ENCODE data around the gene SCAMP3. TPM values are rescaled to one million over a fixed set of nuclear protein-coding genes. Genes with fewer than 3 reads are reported as not detected.
"Not testable (repeated sequence)": the region's sequence is repeated elsewhere in the genome, so short reads cannot be mapped to it uniquely, and the experiment has no call there.

Gene SCAMP3
- total RNA-seq, 3 donors from 2014 or later, result 64.9 to 72.0 (median 68.3) TPM

GRCh38 chr1:155223047-155223446 lies 39.1 kb downstream of the SCAMP3 start:
- Histone ChIP-seq H3K4me1 (no peaks in the 10 kb centered on the region), H3K27me3 (no peaks in the 10 kb centered on the region), H3K9me3 (no peaks in the 10 kb centered on the region), H3K27ac (no peak overlapping the region), H3K4me3 (no peak overlapping the region), H3K36me3 (no peaks in the 10 kb centered on the region)
- no peak for DNase-seq (ENCODE audit: low spot score in 2 of 2)
- intact Hi-C loops (cut with DNase I; ENCODE audit: low total_unique reads), result no loop called here
- TF ChIP-seq POLR2AphosphoS5 (IDR thresholded peaks at IDR 0.05) (no peak), CTCF (IDR thresholded peaks at IDR 0.05) (no peak), POLR2A (IDR thresholded peaks at IDR 0.05) (no peak)

- intact Hi-C loops (cut with DNase I; ENCODE audit: low total_unique reads); DNase-seq (ENCODE audit: low spot score in 2 of 2); H3K4me3 ChIP-seq; H3K4me1 ChIP-seq; H3K9me3 ChIP-seq; H3K36me3 ChIP-seq; H3K27ac ChIP-seq; H3K27me3 ChIP-seq: not testable (repeated sequence)
Observed at GRCh38 chr1:155220211-155220965, 41.8 kb downstream of the SCAMP3 start.

DNA sequence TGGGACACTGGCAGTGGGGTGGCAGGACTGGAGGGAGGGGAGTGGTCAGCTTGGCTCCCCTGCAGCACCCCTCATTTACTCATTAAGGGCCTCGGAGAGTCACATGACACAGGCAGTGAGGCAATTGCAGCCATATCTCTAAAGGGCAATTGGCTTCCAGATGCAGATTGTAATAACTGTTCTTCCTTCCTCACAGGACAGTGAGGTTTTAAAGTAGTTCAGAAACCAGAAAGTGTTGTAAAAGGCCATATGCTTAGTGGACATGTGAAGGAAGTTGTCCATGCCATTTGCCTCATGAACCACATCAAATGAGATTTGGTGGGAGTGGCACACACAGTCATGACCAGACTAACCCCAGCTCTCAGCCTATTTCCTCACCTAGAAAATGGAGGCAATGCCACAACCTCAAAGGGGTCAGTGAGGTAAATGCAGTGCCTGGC lies 42.5 kb downstream of the SCAMP3 start:
- DNase-seq (ENCODE audit: low spot score in 2 of 2), result no peak
- H3K27ac ChIP-seq, result peak overlapping the region in 1 of 2 donors; percentile 1
- no peaks in the 10 kb centered on the region for H3K36me3 ChIP-seq
- no peaks in the 10 kb centered on the region for H3K27me3 ChIP-seq
- intact Hi-C loops (cut with DNase I; ENCODE audit: low total_unique reads), result no loop called here
- no peaks in the 10 kb centered on the region for H3K9me3 ChIP-seq
- no peaks in the 10 kb centered on the region for H3K4me1 ChIP-seq
- TF ChIP-seq POLR2AphosphoS5 (IDR thresholded peaks at IDR 0.05), result no peak
- TF ChIP-seq POLR2A (IDR thresholded peaks at IDR 0.05), result no peak
- TF ChIP-seq CTCF (IDR thresholded peaks at IDR 0.05), result no peak
- H3K4me3 ChIP-seq, result peak overlapping the region in 2 of 3 donors; percentile 14 to 45

DNA sequence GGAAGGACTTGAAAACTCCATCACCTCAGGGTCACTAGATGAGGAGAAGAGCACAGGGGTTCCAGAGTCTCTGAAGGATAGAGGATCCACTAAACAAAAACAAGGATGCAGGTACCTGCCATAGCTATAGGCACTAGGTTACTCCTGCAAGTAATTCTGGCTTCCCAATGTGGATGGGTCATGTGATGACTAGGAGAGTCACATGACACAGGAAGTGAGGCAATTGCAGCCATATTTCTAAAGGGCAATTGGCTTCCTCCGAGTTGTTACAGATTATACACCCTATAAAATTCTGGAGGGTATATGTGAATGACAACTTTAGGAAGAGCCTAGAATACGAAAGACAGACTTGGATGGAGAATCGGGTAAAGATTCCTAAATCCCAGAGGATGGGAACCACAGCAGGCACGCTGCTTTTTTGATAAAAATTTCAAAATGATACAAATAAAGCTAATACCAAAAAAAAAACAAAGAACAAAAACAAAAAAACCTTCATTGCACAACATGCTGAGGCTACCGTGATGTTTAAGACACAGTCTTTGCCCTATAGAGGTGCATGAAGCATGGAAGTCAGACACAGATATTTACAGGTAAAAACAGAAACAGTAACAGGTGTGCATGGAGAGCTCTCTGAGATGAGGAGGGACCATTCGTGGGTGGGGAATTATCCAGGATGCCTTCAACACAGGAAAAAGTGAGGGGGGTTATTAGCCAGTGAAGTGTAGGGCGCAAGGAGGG lies 43.1 kb downstream of the SCAMP3 start:
- TF ChIP-seq CTCF (IDR thresholded peaks at IDR 0.05) (no peak), POLR2A (IDR thresholded peaks at IDR 0.05) (no peak), POLR2AphosphoS5 (IDR thresholded peaks at IDR 0.05) (no peak)
- Histone ChIP-seq H3K27me3 (no peaks in the 10 kb centered on the region), H3K36me3 (no peaks in the 10 kb centered on the region), H3K4me1 (no peaks in the 10 kb centered on the region), H3K27ac (peak overlapping the region in 1 of 2 donors; percentile 1), H3K4me3 (peak overlapping the region in 2 of 3 donors; percentile 14 to 45), H3K9me3 (no peaks in the 10 kb centered on the region)
- DNase-seq (ENCODE audit: low spot score in 2 of 2), result no peak
- intact Hi-C loops (cut with DNase I; ENCODE audit: low total_unique reads), result no loop called here

DNA sequence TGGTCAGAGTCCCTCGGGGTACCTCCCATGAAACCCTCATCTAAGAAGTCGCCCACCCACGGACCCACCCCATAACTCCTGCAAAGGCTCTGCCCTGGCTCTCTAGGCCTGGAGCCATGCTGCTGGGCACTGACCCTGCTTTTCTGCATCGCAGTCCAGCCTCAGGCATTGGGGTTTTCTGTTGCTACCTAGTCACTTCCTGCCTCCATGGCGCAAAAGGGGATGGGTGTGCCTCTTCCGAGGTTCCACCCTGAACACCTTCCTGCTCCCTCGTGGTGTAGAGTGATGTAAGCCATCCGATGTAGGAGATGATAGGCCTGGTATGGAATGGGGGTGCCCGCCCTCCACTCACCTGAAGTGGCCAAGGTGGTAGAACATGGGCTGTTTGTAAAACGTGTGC lies 47.5 kb downstream of the SCAMP3 start:
- H3K27me3 ChIP-seq; H3K4me1 ChIP-seq; DNase-seq (ENCODE audit: low spot score in 2 of 2); H3K9me3 ChIP-seq; H3K27ac ChIP-seq; H3K36me3 ChIP-seq; H3K4me3 ChIP-seq; intact Hi-C loops (cut with DNase I; ENCODE audit: low total_unique reads): not testable (repeated sequence)

DNA sequence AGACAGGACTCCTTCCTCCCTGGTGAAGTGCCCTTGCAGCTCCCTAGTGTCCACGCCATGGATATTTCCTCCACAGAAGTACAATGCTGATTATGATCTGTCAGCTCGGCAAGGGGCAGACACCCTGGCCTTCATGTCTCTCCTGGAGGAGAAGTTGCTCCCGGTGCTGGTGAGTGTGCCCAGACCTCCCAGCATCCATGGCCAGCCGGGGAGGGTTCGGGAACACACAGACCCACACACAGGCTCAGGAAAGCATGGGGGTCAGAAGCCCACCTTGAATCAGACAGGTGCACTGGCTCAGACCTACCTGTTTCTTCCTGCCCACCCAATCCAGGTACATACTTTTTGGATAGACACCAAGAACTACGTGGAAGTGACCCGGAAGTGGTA lies 50.1 kb downstream of the SCAMP3 start:
- H3K9me3 ChIP-seq; DNase-seq (ENCODE audit: low spot score in 2 of 2); H3K4me3 ChIP-seq; intact Hi-C loops (cut with DNase I; ENCODE audit: low total_unique reads); H3K36me3 ChIP-seq; H3K27me3 ChIP-seq; H3K27ac ChIP-seq: not testable (repeated sequence)
- H3K4me1 ChIP-seq, result peaks cover 6 to 19% of the 10 kb centered on the region in 2 donors

DNA sequence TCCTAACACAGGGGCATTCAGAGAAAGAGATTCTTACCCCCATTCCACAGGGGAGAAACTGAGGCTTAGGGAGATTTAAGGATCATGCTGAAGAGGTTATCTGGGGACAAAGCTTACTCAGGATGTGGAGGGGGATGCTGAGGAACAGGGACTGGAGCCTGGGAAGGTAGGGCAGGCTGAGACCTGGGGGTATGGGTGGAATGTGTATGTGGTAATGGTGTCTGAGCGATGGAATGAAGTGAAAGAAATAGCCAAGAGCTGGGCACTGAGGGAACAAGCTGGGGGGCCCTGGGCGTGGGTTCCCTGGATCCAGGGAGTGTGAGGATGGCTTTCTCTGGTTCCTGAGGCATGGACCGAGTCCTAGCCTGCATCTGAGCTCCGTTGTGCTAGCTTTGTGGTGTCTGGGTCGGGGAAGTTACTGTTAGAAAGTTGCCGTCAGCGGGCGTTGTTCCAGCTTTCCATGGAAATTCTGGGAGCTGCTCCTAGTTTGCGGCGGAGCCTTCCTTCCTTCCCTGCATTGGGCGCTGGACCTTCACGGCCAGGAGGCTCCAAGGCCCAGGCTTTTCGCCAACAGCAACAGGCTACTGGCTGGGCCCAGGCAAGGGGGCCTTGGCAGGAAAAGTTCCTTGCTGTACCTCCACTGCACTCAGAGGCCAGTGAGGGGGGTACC lies 50.6 kb downstream of the SCAMP3 start:
- H3K9me3 ChIP-seq; intact Hi-C loops (cut with DNase I; ENCODE audit: low total_unique reads); H3K27ac ChIP-seq; H3K36me3 ChIP-seq; H3K27me3 ChIP-seq; H3K4me3 ChIP-seq; DNase-seq (ENCODE audit: low spot score in 2 of 2): not testable (repeated sequence)
- H3K4me1 ChIP-seq, result peaks cover 8 to 20% of the 10 kb centered on the region in 2 donors
